Astrocyte of the spinal cord (primary cell): Measurements from ENCODE around the gene NMUR1.
A peak's percentile ranks its signal among the peaks of the same experiment; 100 is the strongest.

Experiments used
- DNase-seq: peaks from one replicate; pipeline ENCODE4 v3.0.0; 2011; ENCODE audit warnings: low read depth, low spot score
- H3K4me3 ChIP-seq: 2 replicates; pipeline ENCODE4 v1.5.1; 2011; ENCODE audit warnings: low read depth, mild to moderate bottlenecking, low read length, moderate library complexity
- in situ Hi-C: cut with HindIII; loops from 2 replicates; pipeline ENCODE4 v1.10.0; 2017; ENCODE audit warnings: low sequenced_read_pairs
- TF ChIP-seq, protein P1 (sequence below): IDR thresholded peaks from 2 replicates; pipeline ENCODE4 v1.5.1; 2012; ENCODE audit warnings: low read depth, mild to moderate bottlenecking, low read length, inconsistent platforms

Gene NMUR1

GRCh38 chr2:231519975-231520555, 10.2 kb downstream of the NMUR1 start:
- TF ChIP-seq, protein P1, sequence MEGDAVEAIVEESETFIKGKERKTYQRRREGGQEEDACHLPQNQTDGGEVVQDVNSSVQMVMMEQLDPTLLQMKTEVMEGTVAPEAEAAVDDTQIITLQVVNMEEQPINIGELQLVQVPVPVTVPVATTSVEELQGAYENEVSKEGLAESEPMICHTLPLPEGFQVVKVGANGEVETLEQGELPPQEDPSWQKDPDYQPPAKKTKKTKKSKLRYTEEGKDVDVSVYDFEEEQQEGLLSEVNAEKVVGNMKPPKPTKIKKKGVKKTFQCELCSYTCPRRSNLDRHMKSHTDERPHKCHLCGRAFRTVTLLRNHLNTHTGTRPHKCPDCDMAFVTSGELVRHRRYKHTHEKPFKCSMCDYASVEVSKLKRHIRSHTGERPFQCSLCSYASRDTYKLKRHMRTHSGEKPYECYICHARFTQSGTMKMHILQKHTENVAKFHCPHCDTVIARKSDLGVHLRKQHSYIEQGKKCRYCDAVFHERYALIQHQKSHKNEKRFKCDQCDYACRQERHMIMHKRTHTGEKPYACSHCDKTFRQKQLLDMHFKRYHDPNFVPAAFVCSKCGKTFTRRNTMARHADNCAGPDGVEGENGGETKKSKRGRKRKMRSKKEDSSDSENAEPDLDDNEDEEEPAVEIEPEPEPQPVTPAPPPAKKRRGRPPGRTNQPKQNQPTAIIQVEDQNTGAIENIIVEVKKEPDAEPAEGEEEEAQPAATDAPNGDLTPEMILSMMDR: no peak
- in situ Hi-C loops: no loop called here
- H3K4me3 ChIP-seq: no peak overlapping the region
- no peak for DNase-seq

DNA sequence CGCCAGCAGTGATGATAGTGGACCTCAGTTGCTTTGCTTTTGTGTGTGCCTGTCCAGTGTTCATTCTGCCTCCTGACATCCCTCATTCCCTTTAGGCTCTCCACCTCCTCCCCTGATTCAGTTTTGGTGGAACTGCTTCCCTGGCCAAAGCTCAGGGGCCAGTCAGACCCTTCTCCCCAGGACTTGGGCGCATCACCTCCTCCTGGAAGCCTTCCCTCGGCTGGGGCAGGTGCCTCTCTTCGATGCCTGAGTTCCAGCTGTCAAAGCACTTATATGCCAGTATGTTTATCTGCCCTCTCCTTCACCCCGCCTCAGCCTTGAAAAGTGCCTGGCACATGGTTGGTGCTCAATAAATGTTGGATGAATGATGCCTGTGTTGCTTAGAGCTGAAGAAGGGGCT, 11.5 kb downstream of the NMUR1 start:
- H3K4me3 ChIP-seq: no peak overlapping the region
- TF ChIP-seq, protein P1: no peak
- no peak for DNase-seq
- in situ Hi-C loops: no loop called here

DNA sequence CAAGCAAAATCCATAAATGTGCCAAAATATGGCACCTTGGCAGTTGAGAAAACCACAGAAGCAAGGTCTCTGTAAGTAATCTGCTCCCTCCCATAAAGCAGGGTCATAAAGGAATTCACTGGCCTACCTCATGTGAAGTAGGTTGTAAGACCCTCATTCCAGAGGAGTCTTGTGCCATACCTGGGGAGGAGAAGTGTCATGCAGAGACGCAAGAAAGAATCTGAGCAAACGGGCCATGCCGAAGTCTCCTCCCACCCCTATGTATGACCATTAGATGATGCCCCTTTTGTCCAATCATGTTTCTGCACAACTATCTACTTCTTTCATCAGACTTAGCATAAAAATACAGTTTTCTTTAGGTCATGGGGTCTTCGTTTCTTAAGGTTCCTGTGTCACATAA, 14.6 kb downstream of the NMUR1 start:
- no peak overlapping the region for H3K4me3 ChIP-seq
- TF ChIP-seq, protein P1: no peak
- in situ Hi-C loops: no loop called here
- no peak for DNase-seq

GRCh38 chr2:231514951-231515297, 15.3 kb downstream of the NMUR1 start:
- peak overlapping the region; percentile 86 for H3K4me3 ChIP-seq
- in situ Hi-C loops: no loop called here
- DNase-seq: peak; percentile 19
- TF ChIP-seq, protein P1: no peak

DNA sequence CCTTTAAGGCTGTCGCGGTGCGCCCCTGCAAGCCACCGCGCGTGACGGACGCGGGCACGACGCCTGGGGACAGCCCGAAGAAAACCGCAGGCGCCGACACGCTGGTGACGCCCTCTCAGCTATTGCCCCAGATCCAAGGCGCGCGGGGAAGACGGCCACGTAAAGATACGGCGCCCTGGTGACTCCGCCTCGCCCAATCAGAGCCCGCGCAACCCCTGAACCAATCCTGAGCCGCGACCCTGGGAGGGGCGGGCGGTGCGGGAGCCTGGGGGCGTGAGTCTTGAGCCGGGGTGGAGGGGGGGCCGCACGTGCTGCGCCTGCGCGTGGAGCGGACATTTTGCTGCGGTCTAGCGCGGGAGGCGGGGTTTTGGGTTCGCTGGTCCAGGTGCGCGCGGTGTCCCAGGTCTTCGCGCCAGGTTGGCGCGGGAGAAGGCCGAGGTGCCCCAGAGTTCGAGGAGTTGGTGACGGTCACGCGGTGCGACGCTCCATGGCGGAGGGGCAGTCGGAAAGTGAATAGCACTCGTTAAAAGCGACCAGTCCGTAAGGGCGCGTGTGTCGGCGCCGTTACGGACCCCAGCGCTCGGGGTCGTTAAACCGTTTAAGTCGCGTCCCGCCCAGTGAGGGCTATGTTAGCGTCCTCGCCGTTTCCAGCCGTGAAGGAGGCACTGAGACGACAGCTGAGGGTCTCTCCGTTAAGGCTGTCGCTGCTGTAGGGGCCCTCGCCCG, 15.9 kb downstream of the NMUR1 start:
- TF ChIP-seq, protein P1: no peak
- in situ Hi-C loops: no loop called here
- H3K4me3 ChIP-seq: peak overlapping the region; percentile 86
- DNase-seq: peak; percentile 97

- DNase-seq: no peak
- H3K4me3 ChIP-seq: peak overlapping the region; percentile 86
- TF ChIP-seq, protein P1: no peak
- in situ Hi-C loops: no loop called here
Observed at GRCh38 chr2:231513746-231514224, 16.5 kb downstream of the NMUR1 start.
